ENCODE data around the gene DACH2.

Gene DACH2

GRCh38 chrX:86421771-86422170 lies 273.5 kb downstream of the DACH2 start:
- TF ChIP-seq TAF1 (IDR thresholded peaks at IDR 0.05; ENCODE audit: borderline replicate concordance, insufficient read depth, low read length) (no peak), POLR2AphosphoS5 (IDR thresholded peaks at IDR 0.05; ENCODE audit: low read depth, low read length) (no peak), REST (IDR thresholded peaks at IDR 0.05; ENCODE audit: insufficient read depth in 1 of 2, low read depth in 2 of 2, low read length in 2 of 2) (no peak), SIN3A (IDR thresholded peaks at IDR 0.05; ENCODE audit: borderline replicate concordance, insufficient read depth, low read length) (no peak), FOXP2 (optimal IDR thresholded peaks at IDR 0.05; ENCODE audit: borderline replicate concordance, extremely low read depth, extremely low read length, insufficient read depth) (no peak)

GRCh38 chrX:86436116-86436515 lies 287.9 kb downstream of the DACH2 start:
- no peak for TF ChIP-seq FOXP2 (optimal IDR thresholded peaks at IDR 0.05; ENCODE audit: borderline replicate concordance, extremely low read depth, extremely low read length, insufficient read depth)
- no peak for TF ChIP-seq REST (IDR thresholded peaks at IDR 0.05; ENCODE audit: insufficient read depth in 1 of 2, low read depth in 2 of 2, low read length in 2 of 2)
- TF ChIP-seq POLR2AphosphoS5 (IDR thresholded peaks at IDR 0.05; ENCODE audit: low read depth, low read length), result no peak
- no peak for TF ChIP-seq SIN3A (IDR thresholded peaks at IDR 0.05; ENCODE audit: borderline replicate concordance, insufficient read depth, low read length)
- TF ChIP-seq TAF1 (IDR thresholded peaks at IDR 0.05; ENCODE audit: borderline replicate concordance, insufficient read depth, low read length), result no peak

GRCh38 chrX:86455495-86455894 lies 307.2 kb downstream of the DACH2 start:
- TF ChIP-seq TAF1 (IDR thresholded peaks at IDR 0.05; ENCODE audit: borderline replicate concordance, insufficient read depth, low read length), result no peak
- no peak for TF ChIP-seq SIN3A (IDR thresholded peaks at IDR 0.05; ENCODE audit: borderline replicate concordance, insufficient read depth, low read length)
- TF ChIP-seq POLR2AphosphoS5 (IDR thresholded peaks at IDR 0.05; ENCODE audit: low read depth, low read length), result no peak
- TF ChIP-seq FOXP2 (optimal IDR thresholded peaks at IDR 0.05; ENCODE audit: borderline replicate concordance, extremely low read depth, extremely low read length, insufficient read depth), result no peak
- no peak for TF ChIP-seq REST (IDR thresholded peaks at IDR 0.05; ENCODE audit: insufficient read depth in 1 of 2, low read depth in 2 of 2, low read length in 2 of 2)

GRCh38 chrX:86460760-86461159 lies 312.5 kb downstream of the DACH2 start:
- no peak for TF ChIP-seq FOXP2 (optimal IDR thresholded peaks at IDR 0.05; ENCODE audit: borderline replicate concordance, extremely low read depth, extremely low read length, insufficient read depth)
- TF ChIP-seq SIN3A (IDR thresholded peaks at IDR 0.05; ENCODE audit: borderline replicate concordance, insufficient read depth, low read length), result no peak
- no peak for TF ChIP-seq POLR2AphosphoS5 (IDR thresholded peaks at IDR 0.05; ENCODE audit: low read depth, low read length)
- TF ChIP-seq REST (IDR thresholded peaks at IDR 0.05; ENCODE audit: insufficient read depth in 1 of 2, low read depth in 2 of 2, low read length in 2 of 2), result no peak
- no peak for TF ChIP-seq TAF1 (IDR thresholded peaks at IDR 0.05; ENCODE audit: borderline replicate concordance, insufficient read depth, low read length)

- TF ChIP-seq TAF1 (IDR thresholded peaks at IDR 0.05; ENCODE audit: borderline replicate concordance, insufficient read depth, low read length), result no peak
- TF ChIP-seq SIN3A (IDR thresholded peaks at IDR 0.05; ENCODE audit: borderline replicate concordance, insufficient read depth, low read length), result no peak
- TF ChIP-seq REST (IDR thresholded peaks at IDR 0.05; ENCODE audit: insufficient read depth in 1 of 2, low read depth in 2 of 2, low read length in 2 of 2), result no peak
These were observed 356.0 kb downstream of the DACH2 start for GRCh38 chrX:86504297-86504696.
